Cerebellar nuclear complex (tissue), 1 donor: ENCODE measurements around the gene KIF18B.

Experiments used
- DNase-seq, 2 experiments: peaks; one replicate each; lab custom pipeline; 2025; lab: John Stamatoyannopoulos, UW

Gene KIF18B

DNA sequence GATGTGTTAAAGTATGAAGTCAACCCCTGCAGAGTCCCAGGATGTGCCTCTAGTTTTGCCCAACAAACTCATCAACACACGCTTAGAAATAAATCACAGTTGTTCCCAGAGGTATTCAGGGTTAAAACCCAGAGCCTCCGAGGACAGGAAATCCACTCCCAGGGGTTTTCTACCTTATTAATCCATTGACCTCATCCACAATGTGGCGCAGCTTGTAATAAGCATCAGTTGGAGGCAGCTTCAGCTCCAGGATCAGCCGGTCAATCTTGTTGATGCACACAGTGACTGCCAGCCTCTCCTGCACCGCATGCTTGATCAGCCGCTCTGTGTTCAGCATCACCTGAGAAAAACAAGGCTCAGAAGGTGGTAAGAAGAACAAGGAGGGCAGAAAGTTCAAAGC is 71.8 kb downstream of the KIF18B start:
- DNase-seq: no peak
